K562 (cell line): ENCODE data around the gene RBM20. TPM values are rescaled to one million over a fixed set of nuclear protein-coding genes. Genes with fewer than 3 reads are reported as not detected.
A peak's percentile ranks its signal among the peaks of the same experiment; 100 is the strongest.

Experiments
- ARID2 ChIP-seq: fragments of 450-650 bp; IDR thresholded peaks from 2 replicates; pipeline ENCODE4 v1.6.1; 2017; ENCODE audit warnings: antibody characterized with exemption, mild to moderate bottlenecking
- BRCA1 ChIP-seq, 2 experiments: fragments of 450-650 bp in 1 of 2; sonication (generic) in 1 of 2; formaldehyde crosslinking in 1 of 2; IDR thresholded peaks; 2 replicates each; pipeline versions ENCODE4 v1.5.0 to v1.6.1; 2017 to 2020; ENCODE audit warnings: mild to moderate bottlenecking in 1 of 2, missing genetic modification reagents in 1 of 2
- C11orf30 ChIP-seq: fragments of 450-650 bp; IDR thresholded peaks from 2 replicates; pipeline ENCODE4 v1.6.1; 2016; ENCODE audit warnings: low read depth, mild to moderate bottlenecking
- CEBPB ChIP-seq: fragments of 450-650 bp; IDR thresholded peaks from 2 replicates; pipeline ENCODE4 v1.6.1; 2016; ENCODE audit warnings: missing genetic modification characterization, missing compliant biosample characterization
- EP300 ChIP-seq: IDR thresholded peaks from 2 replicates; pipeline ENCODE4 v1.6.1; 2012; ENCODE audit warnings: low read length, improper control_type of control experiment
- ETV5 ChIP-seq: sonication (generic); formaldehyde crosslinking; IDR thresholded peaks from 2 replicates; pipeline ENCODE4 v1.4.0; 2020; ENCODE audit warnings: low read depth, mild to moderate bottlenecking, missing genetic modification reagents
- FOXJ3 ChIP-seq: sonication (generic); formaldehyde crosslinking; IDR thresholded peaks from 2 replicates; pipeline ENCODE4 v1.4.0; 2020; ENCODE audit warnings: mild to moderate bottlenecking, missing genetic modification reagents
- ILK ChIP-seq: fragments of 450-650 bp; IDR thresholded peaks from 2 replicates; pipeline ENCODE4 v1.6.1; 2016; ENCODE audit warnings: missing genetic modification characterization, low read depth, mild to moderate bottlenecking, missing compliant biosample characterization, moderate library complexity, borderline replicate concordance
- MCM2 ChIP-seq: fragments of 450-650 bp; IDR thresholded peaks from 2 replicates; pipeline ENCODE4 v1.6.1; 2017; ENCODE audit warnings: low read depth, mild to moderate bottlenecking
- NCOA2 ChIP-seq, 2 experiments: fragments of 450-650 bp; IDR thresholded peaks; 2 replicates each; pipeline ENCODE4 v1.6.1; 2018; ENCODE audit warnings: mild to moderate bottlenecking in 2 of 2, moderate library complexity in 1 of 2; ENCODE audit not compliant: partially characterized antibody in 2 of 2
- NEUROD1 ChIP-seq: fragments of 150-350 bp; IDR thresholded peaks from 2 replicates; pipeline ENCODE4 v1.6.1; 2014; ENCODE audit warnings: borderline replicate concordance, low read length, low read depth; ENCODE audit not compliant: partially characterized antibody
- NR2F6 ChIP-seq: fragments of 450-650 bp; formaldehyde crosslinking; IDR thresholded peaks from 2 replicates; pipeline ENCODE4 v1.4.0; 2020; ENCODE audit warnings: mild to moderate bottlenecking
- RCOR1 ChIP-seq, 2 experiments: IDR thresholded peaks; 2 replicates each; pipeline ENCODE4 v1.6.1; 2012; ENCODE audit warnings: low read depth in 2 of 2, low read length in 2 of 2, borderline replicate concordance in 1 of 2, improper control_type of control experiment in 1 of 2
- SMARCA5 ChIP-seq: fragments of 450-650 bp; IDR thresholded peaks from 2 replicates; pipeline ENCODE4 v1.6.1; 2016
- SRSF3 ChIP-seq: fragments of 200-400 bp; formaldehyde crosslinking; IDR thresholded peaks from 2 replicates; pipeline ENCODE4 v1.6.1; 2016; ENCODE audit warnings: mild to moderate bottlenecking, low read length, moderate library complexity; ENCODE audit not compliant: insufficient read depth
- STAT5B ChIP-seq: fragments of 250-450 bp; sonication (Bioruptor Pico); IDR thresholded peaks from 2 replicates; pipeline ENCODE4 v1.8.0; 2021; ENCODE audit warnings: mild to moderate bottlenecking, inconsistent platforms
- TAL1 ChIP-seq: fragments of 450-650 bp; IDR thresholded peaks from 2 replicates; pipeline ENCODE4 v1.6.1; 2016; ENCODE audit warnings: mild to moderate bottlenecking
- TCF7L2 ChIP-seq: fragments of 150-350 bp; IDR thresholded peaks from 2 replicates; pipeline ENCODE4 v1.6.1; 2016; ENCODE audit warnings: low read depth, mild to moderate bottlenecking, low read length, moderate library complexity
- TSC22D4 ChIP-seq: fragments of 450-650 bp; IDR thresholded peaks from 2 replicates; pipeline ENCODE4 v1.6.1; 2016; ENCODE audit warnings: missing genetic modification characterization, missing biosample characterization, control low read depth
- ZNF347 ChIP-seq: fragments of 450-650 bp; formaldehyde crosslinking; IDR thresholded peaks from 2 replicates; pipeline ENCODE4 v1.4.0; 2020; ENCODE audit warnings: low read depth, mild to moderate bottlenecking, moderate library complexity
- ZNF384 ChIP-seq: IDR thresholded peaks from 2 replicates; pipeline ENCODE4 v1.6.1; 2012; ENCODE audit warnings: low read depth, low read length, improper control_type of control experiment
- ZNF830 ChIP-seq: fragments of 250-450 bp; sonication (Bioruptor Pico); IDR thresholded peaks from 2 replicates; pipeline ENCODE4 v1.5.0; 2021; ENCODE audit warnings: mild to moderate bottlenecking
- polyA plus RNA-seq, 8 experiments: library from polyadenylated mRNA; depleted of rRNA in 4 of 8; stranded (reverse) in 5 of 8; unstranded in 3 of 8; fragments of >200 nt; fragmentation: Nextera tagmentation in 2 of 8; fragmentation: Illumina TruSeq in 1 of 8; extraction: Ambion mirVana in 2 of 8; extraction: Trizol in 1 of 8; gene quantifications; 2 replicates each; pipeline versions ENCODE4 v1.2.1 to v1.2.3, GENCODE V29; 2011 to 2014; ENCODE audit warnings: inconsistent platforms in 1 of 8, missing spikeins in 1 of 8
- total RNA-seq, 7 experiments: library from RNA; depleted of rRNA in 6 of 7; stranded (reverse); fragments of >200 nt in 6 of 7; fragmentation: Illumina TruSeq in 2 of 7; extraction: Trizol in 2 of 7; gene quantifications; 2 replicates each; pipeline versions ENCODE4 v1.2.1 to v1.2.3, GENCODE V29; 2011 to 2021; ENCODE audit warnings: low replicate concordance in 1 of 7
- TF ChIP-seq, protein P1 (sequence below): fragments of 450-650 bp; formaldehyde crosslinking; IDR thresholded peaks from 2 replicates; pipeline ENCODE4 v1.4.0; 2020; ENCODE audit warnings: mild to moderate bottlenecking, moderate library complexity
- TF ChIP-seq, protein P2 (sequence below): fragments of 450-650 bp; formaldehyde crosslinking; conservative IDR thresholded peaks from 2 replicates; pipeline ENCODE4 v1.4.0; 2022; ENCODE audit warnings: mild to moderate bottlenecking, missing genetic modification characterization
- TF ChIP-seq, protein P3 (sequence below): fragments of 250-450 bp; sonication (Bioruptor Pico); IDR thresholded peaks from 2 replicates; pipeline ENCODE4 v1.8.0; 2022; ENCODE audit warnings: inconsistent platforms

RBM20 gene
- total and polyA plus RNA-seq, 9 of the 15 experiments (the other 6 are each of a cell fraction or from before 2014, with no cell fraction given): 0.63 to 5.7 (median 3.2) TPM

DNA sequence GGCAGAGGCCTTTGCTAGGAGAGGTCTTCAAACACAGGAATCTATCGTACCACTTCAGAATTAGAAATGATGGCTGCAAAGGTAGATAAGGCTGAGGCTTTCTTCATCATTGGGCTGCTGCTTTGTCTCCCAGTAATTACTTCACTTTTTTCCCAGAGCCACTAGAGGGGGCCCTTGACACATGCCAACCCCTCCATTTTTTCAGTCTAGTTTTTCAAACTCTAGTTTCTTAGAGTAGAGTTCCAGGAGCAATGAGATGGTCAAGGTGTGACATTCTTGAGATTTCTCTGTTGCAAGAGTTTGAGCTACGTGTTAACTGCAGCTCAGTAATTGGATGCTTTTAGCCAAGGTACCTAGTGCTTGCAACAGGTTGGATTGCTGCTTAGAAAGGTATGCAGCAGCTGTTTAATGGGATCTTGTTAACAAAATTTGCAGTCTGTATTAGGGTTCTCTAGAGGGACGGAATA is 33.8 kb upstream of the RBM20 start (continued):
- TF ChIP-seq, protein P1, sequence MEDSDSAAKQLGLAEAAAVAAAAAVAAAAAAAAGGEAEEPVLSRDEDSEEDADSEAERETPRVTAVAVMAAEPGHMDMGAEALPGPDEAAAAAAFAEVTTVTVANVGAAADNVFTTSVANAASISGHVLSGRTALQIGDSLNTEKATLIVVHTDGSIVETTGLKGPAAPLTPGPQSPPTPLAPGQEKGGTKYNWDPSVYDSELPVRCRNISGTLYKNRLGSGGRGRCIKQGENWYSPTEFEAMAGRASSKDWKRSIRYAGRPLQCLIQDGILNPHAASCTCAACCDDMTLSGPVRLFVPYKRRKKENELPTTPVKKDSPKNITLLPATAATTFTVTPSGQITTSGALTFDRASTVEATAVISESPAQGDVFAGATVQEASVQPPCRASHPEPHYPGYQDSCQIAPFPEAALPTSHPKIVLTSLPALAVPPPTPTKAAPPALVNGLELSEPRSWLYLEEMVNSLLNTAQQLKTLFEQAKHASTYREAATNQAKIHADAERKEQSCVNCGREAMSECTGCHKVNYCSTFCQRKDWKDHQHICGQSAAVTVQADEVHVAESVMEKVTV (CRISPR knock-in tag): peak; percentile 21; the same call in 1 of the 2 replicates
- TF ChIP-seq TSC22D4 (tag): no peak
- no peak for TF ChIP-seq MCM2
- TF ChIP-seq NCOA2 (IDR thresholded peaks at IDR 0.05; ENCODE audit: partially characterized antibody in 2 of 2): no peak
- TF ChIP-seq C11orf30: no peak
- no peak for TF ChIP-seq SRSF3
- no peak for TF ChIP-seq STAT5B
- TF ChIP-seq SMARCA5: no peak
- no peak for TF ChIP-seq NR2F6 (CRISPR knock-in tag)
- TF ChIP-seq ILK: no peak
- no peak for TF ChIP-seq BRCA1 (IDR thresholded peaks at IDR 0.05)
- TF ChIP-seq BRCA1 (CRISPR knock-in tag; IDR thresholded peaks at IDR 0.05): no peak
- TF ChIP-seq RCOR1 (IDR thresholded peaks at IDR 0.05; ENCODE audit: borderline replicate concordance in 1 of 2, low read depth in 2 of 2, low read length in 2 of 2): peak in 1 of 2 experiments; percentile 62; a peak in 1 of 4 replicates
- TF ChIP-seq, protein P2, sequence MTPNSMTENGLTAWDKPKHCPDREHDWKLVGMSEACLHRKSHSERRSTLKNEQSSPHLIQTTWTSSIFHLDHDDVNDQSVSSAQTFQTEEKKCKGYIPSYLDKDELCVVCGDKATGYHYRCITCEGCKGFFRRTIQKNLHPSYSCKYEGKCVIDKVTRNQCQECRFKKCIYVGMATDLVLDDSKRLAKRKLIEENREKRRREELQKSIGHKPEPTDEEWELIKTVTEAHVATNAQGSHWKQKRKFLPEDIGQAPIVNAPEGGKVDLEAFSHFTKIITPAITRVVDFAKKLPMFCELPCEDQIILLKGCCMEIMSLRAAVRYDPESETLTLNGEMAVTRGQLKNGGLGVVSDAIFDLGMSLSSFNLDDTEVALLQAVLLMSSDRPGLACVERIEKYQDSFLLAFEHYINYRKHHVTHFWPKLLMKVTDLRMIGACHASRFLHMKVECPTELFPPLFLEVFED (CRISPR knock-in tag): no peak
- TF ChIP-seq ETV5 (CRISPR knock-in tag): no peak
- no peak for TF ChIP-seq ARID2
- TF ChIP-seq TAL1: peak; percentile 74
- TF ChIP-seq, protein P3, sequence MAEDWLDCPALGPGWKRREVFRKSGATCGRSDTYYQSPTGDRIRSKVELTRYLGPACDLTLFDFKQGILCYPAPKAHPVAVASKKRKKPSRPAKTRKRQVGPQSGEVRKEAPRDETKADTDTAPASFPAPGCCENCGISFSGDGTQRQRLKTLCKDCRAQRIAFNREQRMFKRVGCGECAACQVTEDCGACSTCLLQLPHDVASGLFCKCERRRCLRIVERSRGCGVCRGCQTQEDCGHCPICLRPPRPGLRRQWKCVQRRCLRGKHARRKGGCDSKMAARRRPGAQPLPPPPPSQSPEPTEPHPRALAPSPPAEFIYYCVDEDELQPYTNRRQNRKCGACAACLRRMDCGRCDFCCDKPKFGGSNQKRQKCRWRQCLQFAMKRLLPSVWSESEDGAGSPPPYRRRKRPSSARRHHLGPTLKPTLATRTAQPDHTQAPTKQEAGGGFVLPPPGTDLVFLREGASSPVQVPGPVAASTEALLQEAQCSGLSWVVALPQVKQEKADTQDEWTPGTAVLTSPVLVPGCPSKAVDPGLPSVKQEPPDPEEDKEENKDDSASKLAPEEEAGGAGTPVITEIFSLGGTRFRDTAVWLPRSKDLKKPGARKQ (CRISPR knock-in tag): no peak
- no peak for TF ChIP-seq ZNF347 (CRISPR knock-in tag)
- TF ChIP-seq EP300: peak; percentile 56
- no peak for TF ChIP-seq FOXJ3 (CRISPR knock-in tag)
- TF ChIP-seq NEUROD1: no peak
- no peak for TF ChIP-seq ZNF830
- TF ChIP-seq ZNF384: peak; percentile 43; the same call in 1 of the 2 replicates
- TF ChIP-seq TCF7L2: no peak
- peak; percentile 67 for TF ChIP-seq CEBPB (tag)
